Measurements from ENCODE around the gene RNPS1. TPM values are rescaled to one million over a fixed set of nuclear protein-coding genes. Genes with fewer than 3 reads are reported as not detected.
A peak's percentile ranks its signal among the peaks of the same experiment; 100 is the strongest.

The RNPS1 gene
- total and polyA plus RNA-seq, 4 experiments from 2014 or later = 151 to 267 (median 208) TPM

GRCh38 chr16:2205967-2206313 is 62.0 kb downstream of the RNPS1 start:
- Histone ChIP-seq H3K4me1 (ENCODE audit: insufficient read depth, low read length) (peaks cover 26% of the 10 kb centered on the region), H3K9me3 (ENCODE audit: control insufficient read depth in 1 of 2, low read length in 2 of 2) (no peaks in the 10 kb centered on the region), H3K36me3 (ENCODE audit: insufficient read depth, low read length) (peaks cover 11% of the 10 kb centered on the region), H3K27ac (ENCODE audit: low read depth, low read length) (peak overlapping the region; percentile 90), H3K27me3 (ENCODE audit: insufficient read depth, low read length) (no peaks in the 10 kb centered on the region), H3K4me3 (ENCODE audit: low read length in 2 of 2) (peak overlapping the region; percentile 47 to 89)
- Mint-ChIP-seq H3K27me3 (no peaks in the 10 kb centered on the region), H3K36me3 (peaks cover 6 to 19% of the 10 kb centered on the region in 2 donors), H3K27ac (peak overlapping the region; percentile 59 to 89 (median 78)), H3K4me3 (peak overlapping the region; percentile 71 to 87 (median 76)), H3K9me3 (no peaks in the 10 kb centered on the region), H3K4me1 (peaks cover 12 to 29% (median 18%) of the 10 kb centered on the region in 4 donors)
- DNase-seq = no peak
- CTCF ChIA-PET (ENCODE audit: partially characterized antibody) = interaction anchor here (1.1 to 1.4 kb wide), 2 partner anchors 9 to 45 kb away, joined by 3 to 4 read pairs; partner anchors contain the start of genes ECI1 and PGP
- intact Hi-C loops (cut with micrococcal nuclease) = loop anchor here (1.0 to 5.0 kb wide), 5 partner anchors 9 to 234 kb away; partner anchors contain the start of genes E4F1, RNPS1, TBL3 and TRAF7
- POLR2A ChIA-PET (ENCODE audit: partially characterized antibody) = interaction anchor here (0.6 to 5.3 kb wide), 20 partner anchors 9 to 477 kb away, joined by 3 to 48 read pairs (median 4); partner anchors contain the start of genes AMDHD2, ATP6V0C, CASKIN1 and E4F1

GRCh38 chr16:2205104-2205966 is 62.6 kb downstream of the RNPS1 start, which contains the start of gene MLST8:
Gene MLST8, plus strand, starts transcription at chr16:2205454. Its CDS starts 632 bp downstream, at chr16:2206086.
- Histone ChIP-seq H3K4me3 (ENCODE audit: low read length in 2 of 2) (peak within 1 kb of the TSS; percentile 88 to 89), H3K4me1 (ENCODE audit: insufficient read depth, low read length) (peaks cover 26% of the 10 kb centered on the region), H3K27me3 (ENCODE audit: insufficient read depth, low read length) (no peaks in the 10 kb centered on the region), H3K9me3 (ENCODE audit: control insufficient read depth in 1 of 2, low read length in 2 of 2) (no peaks in the 10 kb centered on the region), H3K36me3 (ENCODE audit: insufficient read depth, low read length) (peaks cover 11% of the 10 kb centered on the region), H3K27ac (ENCODE audit: low read depth, low read length) (peak within 1 kb of the TSS; percentile 90)
- ChIA-PET POLR2A (ENCODE audit: partially characterized antibody) (interaction anchor here (1.0 to 5.3 kb wide), 19 partner anchors 10 to 327 kb away, joined by 3 to 48 read pairs (median 5); partner anchors contain the start of genes AMDHD2, ATP6V0C, CASKIN1 and E4F1), CTCF (ENCODE audit: partially characterized antibody) (interaction anchor here (0.6 to 1.4 kb wide), 2 partner anchors 10 to 670 kb away, joined by 3 read pairs; partner anchors contain the start of gene PGP)
- peak within 1 kb of the TSS; percentile 79 to 88 (median 84) for H3K4me3 Mint-ChIP-seq
- H3K4me1 Mint-ChIP-seq = peaks cover 12 to 29% (median 18%) of the 10 kb centered on the region in 4 donors
- no peaks in the 10 kb centered on the region for H3K9me3 Mint-ChIP-seq
- H3K36me3 Mint-ChIP-seq = peaks cover 6 to 19% of the 10 kb centered on the region in 2 donors
- DNase-seq = peak; percentile 87 to 99 (median 97)
- H3K27ac Mint-ChIP-seq = peak within 1 kb of the TSS; percentile 69 to 95 (median 89)
- H3K27me3 Mint-ChIP-seq = peaks cover 0 to under 1% of the 10 kb centered on the region in 2 donors
- intact Hi-C loops (cut with micrococcal nuclease) = loop anchor here (1.0 to 5.0 kb wide), 5 partner anchors 10 to 233 kb away; partner anchors contain the start of genes E4F1, RNPS1, TBL3 and TRAF7

GRCh38 chr16:2204416-2205103 is 63.4 kb downstream of the RNPS1 start:
- Histone ChIP-seq H3K27ac (ENCODE audit: low read depth, low read length) (peak overlapping the region; percentile 90), H3K4me3 (ENCODE audit: low read length in 2 of 2) (peak overlapping the region; percentile 88 to 89), H3K4me1 (ENCODE audit: insufficient read depth, low read length) (peaks cover 26% of the 10 kb centered on the region), H3K27me3 (ENCODE audit: insufficient read depth, low read length) (no peaks in the 10 kb centered on the region), H3K9me3 (ENCODE audit: control insufficient read depth in 1 of 2, low read length in 2 of 2) (no peaks in the 10 kb centered on the region), H3K36me3 (ENCODE audit: insufficient read depth, low read length) (peaks cover 11% of the 10 kb centered on the region)
- Mint-ChIP-seq H3K27me3 (peaks cover 0 to 1% of the 10 kb centered on the region in 2 donors), H3K4me1 (peaks cover 12 to 29% (median 18%) of the 10 kb centered on the region in 4 donors), H3K36me3 (peaks cover 6 to 17% of the 10 kb centered on the region in 2 donors), H3K9me3 (no peaks in the 10 kb centered on the region), H3K4me3 (peak overlapping the region; percentile 67 to 88 (median 78)), H3K27ac (peak overlapping the region in 6 of 7 donors; percentile 37 to 93 (median 67))
- ChIA-PET CTCF (ENCODE audit: partially characterized antibody) (interaction anchor here (1.0 kb wide), 1 partner anchor 58 kb away, joined by 4 read pairs; no protein-coding TSS in a partner anchor), POLR2A (ENCODE audit: partially characterized antibody) (interaction anchor here (1.0 to 5.3 kb wide), 14 partner anchors 9 to 328 kb away, joined by 3 to 48 read pairs (median 8); partner anchors contain the start of genes ATP6V0C, CASKIN1, E4F1 and ECI1)
- intact Hi-C loops (cut with micrococcal nuclease) = loop anchor here (1.0 to 5.0 kb wide), 5 partner anchors 11 to 232 kb away; partner anchors contain the start of genes E4F1, RNPS1, TBL3 and TRAF7
- peak in 1 of 5 donors; percentile 41 for DNase-seq

Small RNAs within 50 kb of the gene (microRNA-seq; reads per million reads assigned to microRNA genes)
- gene MIR3677 (ENCODE audit: borderline microRNAs expressed, borderline number of aligned reads, borderline replicate concordance) = not detected
- not detected for gene MIR4717 (ENCODE audit: borderline microRNAs expressed, borderline number of aligned reads, borderline replicate concordance)

Other genes with a start within 250 kb of the RNPS1 start
- gene NPW, start 248.3 kb downstream of the RNPS1 start, total RNA-seq = not detected
- gene NPW, start 248.3 kb downstream of the RNPS1 start, polyA plus RNA-seq = not detected
- 1 to 10 TPM; 1.7 to 2.1 TPM for gene NHERF2, start 241.2 kb downstream of the RNPS1 start, total RNA-seq
- gene NHERF2, start 241.2 kb downstream of the RNPS1 start, polyA plus RNA-seq = under 1 TPM; 0.16 to 0.40 TPM
- gene NTHL1, start 220.3 kb downstream of the RNPS1 start, total RNA-seq = 10 to 100 TPM in 1 of 2 experiments, 1 to 10 TPM in 1; 9.3 to 12.0 TPM
- 10 to 100 TPM; 13.5 to 20.1 TPM for gene NTHL1, start 220.3 kb downstream of the RNPS1 start, polyA plus RNA-seq
- gene TSC2, start 220.1 kb downstream of the RNPS1 start, total RNA-seq = 100 to 1,000 TPM; 157 to 177 TPM
- 10 to 100 TPM; 20.7 to 50.8 TPM for gene TSC2, start 220.1 kb downstream of the RNPS1 start, polyA plus RNA-seq
- 100 to 1,000 TPM; 125 to 126 TPM for gene PKD1, start 132.2 kb downstream of the RNPS1 start, total RNA-seq
- 10 to 100 TPM in 1 of 2 donors, 1 to 10 TPM in 1; 2.3 to 11.7 TPM for gene PKD1, start 132.2 kb downstream of the RNPS1 start, polyA plus RNA-seq
- under 1 TPM in 1 of 2 experiments, not detected in 1; 0.44 TPM for gene RAB26, start 119.5 kb downstream of the RNPS1 start, total RNA-seq
- gene RAB26, start 119.5 kb downstream of the RNPS1 start, polyA plus RNA-seq = under 1 TPM; 0.52 to 0.77 TPM
- gene TRAF7, start 112.3 kb downstream of the RNPS1 start, total RNA-seq = 10 to 100 TPM; 40.9 to 41.9 TPM
- gene TRAF7, start 112.3 kb downstream of the RNPS1 start, polyA plus RNA-seq = 1 to 10 TPM; 1.9 to 8.9 TPM
- gene CASKIN1, start 71.5 kb downstream of the RNPS1 start, total RNA-seq = not detected
- not detected for gene CASKIN1, start 71.5 kb downstream of the RNPS1 start, polyA plus RNA-seq
- gene MLST8, start 62.7 kb downstream of the RNPS1 start, total RNA-seq = 10 to 100 TPM; 28.1 to 31.1 TPM
- gene MLST8, start 62.7 kb downstream of the RNPS1 start, polyA plus RNA-seq = 10 to 100 TPM; 27.4 to 34.7 TPM
- 10 to 100 TPM; 32.4 to 33.4 TPM for gene BRICD5, start 57.3 kb downstream of the RNPS1 start, total RNA-seq
- under 1 TPM in 1 of 2 donors, not detected in 1; 0.39 TPM for gene BRICD5, start 57.3 kb downstream of the RNPS1 start, polyA plus RNA-seq
- 10 to 100 TPM; 26.5 to 27.3 TPM for gene PGP, start 53.3 kb downstream of the RNPS1 start, total RNA-seq
- gene PGP, start 53.3 kb downstream of the RNPS1 start, polyA plus RNA-seq = 10 to 100 TPM in 1 of 2 donors, 1 to 10 TPM in 1; 7.8 to 12.8 TPM
- gene E4F1, start 44.5 kb downstream of the RNPS1 start, total RNA-seq = 10 to 100 TPM; 46.5 to 49.7 TPM
- 10 to 100 TPM in 1 of 2 donors, 1 to 10 TPM in 1; 6.7 to 20.9 TPM for gene E4F1, start 44.5 kb downstream of the RNPS1 start, polyA plus RNA-seq
- gene DNASE1L2, start 31.7 kb downstream of the RNPS1 start, total RNA-seq = 1 to 10 TPM; 3.9 to 4.8 TPM
- not detected for gene DNASE1L2, start 31.7 kb downstream of the RNPS1 start, polyA plus RNA-seq
- gene ECI1, start 16.5 kb downstream of the RNPS1 start, total RNA-seq = 10 to 100 TPM; 33.0 to 36.6 TPM
- gene ECI1, start 16.5 kb downstream of the RNPS1 start, polyA plus RNA-seq = 10 to 100 TPM; 45.4 to 51.1 TPM
- 10 to 100 TPM in 1 of 2 experiments, 1 to 10 TPM in 1; 8.5 to 12.7 TPM for gene ABCA3, start 72.6 kb upstream of the RNPS1 start, total RNA-seq
- 1 to 10 TPM; 1.7 to 4.5 TPM for gene ABCA3, start 72.6 kb upstream of the RNPS1 start, polyA plus RNA-seq
- gene CCNF, start 161.3 kb upstream of the RNPS1 start, total RNA-seq = 1 to 10 TPM; 4.7 TPM
- gene CCNF, start 161.3 kb upstream of the RNPS1 start, polyA plus RNA-seq = 1 to 10 TPM; 1.6 to 3.3 TPM
- gene TEDC2, start 192.0 kb upstream of the RNPS1 start, total RNA-seq = under 1 TPM; 0.44 to 0.55 TPM
- gene TEDC2, start 192.0 kb upstream of the RNPS1 start, polyA plus RNA-seq = under 1 TPM in 1 of 2 donors, not detected in 1; 0.44 TPM
- gene NTN3, start 203.2 kb upstream of the RNPS1 start, total RNA-seq = not detected
- not detected for gene NTN3, start 203.2 kb upstream of the RNPS1 start, polyA plus RNA-seq
- 10 to 100 TPM in 1 of 2 experiments, 1 to 10 TPM in 1; 9.6 to 13.7 TPM for gene TBC1D24, start 207.0 kb upstream of the RNPS1 start, total RNA-seq
- 1 to 10 TPM; 1.3 to 1.8 TPM for gene TBC1D24, start 207.0 kb upstream of the RNPS1 start, polyA plus RNA-seq
- gene ATP6V0C, start 245.8 kb upstream of the RNPS1 start, total RNA-seq = 100 to 1,000 TPM; 125 to 129 TPM
- gene ATP6V0C, start 245.8 kb upstream of the RNPS1 start, polyA plus RNA-seq = 10 to 100 TPM; 57.5 to 81.6 TPM

Measured in CD4-positive, alpha-beta memory T cell (primary cell).